Fibroblast of the aortic adventitia (primary cell): ENCODE data around the gene GNPTG. TPM values are rescaled to one million over a fixed set of nuclear protein-coding genes. Genes with fewer than 3 reads are reported as not detected.
A peak's percentile ranks its signal among the peaks of the same experiment; 100 is the strongest.

Source experiments
- DNase-seq: peaks from one replicate; pipeline ENCODE4 v3.0.0-alpha.2; 2010; ENCODE audit warnings: low read depth
- H3K4me3 ChIP-seq: 2 replicates; pipeline ENCODE4 v1.5.1; 2011; ENCODE audit warnings: low read depth, mild to moderate bottlenecking, control low read depth, low read length, moderate library complexity
- CTCF ChIP-seq: IDR thresholded peaks from 2 replicates; pipeline ENCODE4 v1.5.1; 2011; ENCODE audit warnings: mild to moderate bottlenecking, low read length, control low read depth, inconsistent platforms; ENCODE audit not compliant: insufficient read depth
- total RNA-seq: library from RNA; depleted of rRNA; stranded (reverse); fragments of >200 nt; gene quantifications from 2 replicates; pipeline ENCODE4 v1.2.3, GENCODE V29; 2012; ENCODE audit warnings: low replicate concordance

GNPTG gene
- total RNA-seq, 1 donor: 36.3 TPM

DNA sequence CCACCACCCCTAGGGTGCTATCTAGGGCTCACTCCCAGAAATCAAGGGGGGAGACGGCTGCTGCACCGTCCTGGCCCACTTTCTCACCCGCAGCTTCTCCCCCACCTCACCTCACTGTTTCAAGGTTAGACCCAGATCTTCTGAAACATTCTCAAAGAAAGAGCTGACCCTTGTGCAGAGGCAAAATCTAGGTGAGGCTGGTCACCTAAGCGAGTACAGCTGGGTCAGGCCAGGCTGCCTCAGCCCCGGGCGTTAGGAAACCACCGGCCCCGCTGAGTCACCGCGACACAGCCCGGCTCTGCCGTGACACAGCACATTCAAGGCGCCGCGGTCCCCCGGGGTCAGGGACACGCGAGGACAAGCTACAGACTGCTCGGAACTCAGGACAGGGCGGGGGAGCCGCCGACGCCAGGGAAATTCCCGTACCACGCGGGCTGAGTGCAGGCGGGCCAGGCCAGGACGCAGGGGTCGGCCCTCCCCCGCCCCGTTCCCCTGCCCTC, 27.1 kb downstream of the GNPTG start:
- no peak for TF ChIP-seq CTCF
- peak overlapping the region; percentile 63 for H3K4me3 ChIP-seq
- peak; percentile 55 for DNase-seq

- peak overlapping the region; percentile 63 for H3K4me3 ChIP-seq
- TF ChIP-seq CTCF: no peak
- DNase-seq: peak; percentile 31
These were observed 27.8 kb downstream of the GNPTG start for GRCh38 chr16:1379304-1380076.

DNA sequence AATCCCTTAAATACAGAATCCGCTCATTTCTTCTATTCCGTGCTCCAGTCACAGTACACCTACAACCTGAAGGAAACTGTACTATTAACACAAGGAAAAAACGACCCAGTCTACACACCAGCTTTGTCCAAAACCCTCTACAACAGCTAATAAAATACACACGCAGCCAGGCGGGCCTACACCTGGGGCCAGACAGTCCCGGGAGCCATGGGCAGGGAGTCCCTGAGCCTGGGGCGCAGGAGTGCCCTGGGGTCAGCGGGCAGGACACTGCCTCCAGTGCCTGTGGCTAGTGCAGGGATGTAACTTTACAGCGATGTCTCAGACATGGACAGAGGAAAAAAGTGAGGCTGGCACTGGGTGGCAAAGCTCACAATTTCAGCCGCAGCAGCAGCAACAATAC, 28.5 kb downstream of the GNPTG start:
- H3K4me3 ChIP-seq: no peak overlapping the region
- no peak for TF ChIP-seq CTCF
- no peak for DNase-seq

- no peak for TF ChIP-seq CTCF
- H3K4me3 ChIP-seq: no peak overlapping the region
- no peak for DNase-seq
These were observed 30.1 kb downstream of the GNPTG start for GRCh38 chr16:1381612-1382406.

DNA sequence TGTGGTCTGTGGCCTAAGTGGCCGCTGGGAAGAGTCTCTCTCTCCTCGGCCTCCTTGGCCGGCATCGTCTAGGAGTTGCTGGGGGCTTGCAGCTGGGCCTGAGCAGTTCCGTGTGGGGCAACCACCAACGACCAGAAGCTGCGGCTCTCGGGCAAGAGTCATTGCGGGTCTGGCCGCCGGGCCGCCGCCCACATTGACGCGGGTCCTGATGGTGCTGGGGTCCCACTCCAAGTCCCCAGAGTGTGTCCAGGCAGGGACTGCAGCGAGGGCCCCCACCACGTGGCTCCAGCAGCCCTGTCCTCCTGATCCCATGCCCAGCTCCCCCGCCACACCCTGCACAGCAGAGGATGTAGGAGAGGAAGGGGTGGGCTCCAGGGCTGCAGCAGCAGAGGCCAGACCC, 31.8 kb downstream of the GNPTG start:
- no peak for DNase-seq
- TF ChIP-seq CTCF: no peak
- no peak overlapping the region for H3K4me3 ChIP-seq

GRCh38 chr16:1385232-1385631, 33.5 kb downstream of the GNPTG start:
- no peak overlapping the region for H3K4me3 ChIP-seq
- DNase-seq: no peak
- TF ChIP-seq CTCF: no peak
